GM23338 (cell line): ENCODE results near the gene CXorf49. TPM values are rescaled to one million over a fixed set of nuclear protein-coding genes. Genes with fewer than 3 reads are reported as not detected.
"Not testable (repeated sequence)": the region's sequence is repeated elsewhere in the genome, so short reads cannot be mapped to it uniquely, and the experiment has no call there.

Source experiments
- ATAC-seq: fragments of 200-7000 bp; cut with Tn5 transposase; 3 replicates; pipeline ENCODE4 v1.9.1; 2020
- DNase-seq: peaks from one replicate; pipeline ENCODE4 v3.0.0-alpha.2; 2015; ENCODE audit warnings: low spot score
- H2AFZ ChIP-seq: fragments of 200-600 bp; sonication (generic); 2 replicates; pipeline ENCODE4 v1.8.0; 2016; ENCODE audit warnings: antibody characterized with exemption, mild to moderate bottlenecking, moderate library complexity
- H3F3A ChIP-seq: fragments of 200-600 bp; sonication (generic); replicated peaks from 2 replicates; pipeline ENCODE4 v1.8.0; 2017; ENCODE audit warnings: antibody characterized with exemption, mixed run types, low read depth
- H3K27ac ChIP-seq: fragments of 200-600 bp; sonication (generic); 2 replicates; pipeline ENCODE4 v1.6.1; 2016; ENCODE audit warnings: low read depth
- H3K27me3 ChIP-seq: fragments of 200-600 bp; sonication (generic); 2 replicates; pipeline ENCODE4 v1.8.0; 2016; ENCODE audit warnings: mild to moderate bottlenecking, mixed run types, moderate library complexity; ENCODE audit not compliant: insufficient read depth
- H3K36me3 ChIP-seq: fragments of 200-600 bp; sonication (generic); 2 replicates; pipeline ENCODE4 v1.8.0; 2016; ENCODE audit warnings: mild to moderate bottlenecking; ENCODE audit not compliant: insufficient read depth
- H3K4me1 ChIP-seq: fragments of 200-600 bp; sonication (generic); 2 replicates; pipeline ENCODE4 v1.8.0; 2016; ENCODE audit warnings: mild to moderate bottlenecking, moderate library complexity; ENCODE audit not compliant: insufficient read depth
- H3K4me2 ChIP-seq: fragments of 200-600 bp; sonication (generic); 2 replicates; pipeline ENCODE4 v1.7.1; 2017; ENCODE audit warnings: mixed run types
- H3K4me3 ChIP-seq: fragments of 200-600 bp; sonication (generic); 2 replicates; pipeline ENCODE4 v1.6.1; 2016; ENCODE audit warnings: mixed run types
- H3K79me2 ChIP-seq: fragments of 200-600 bp; sonication (generic); replicated peaks from 2 replicates; pipeline ENCODE4 v1.8.0; 2017; ENCODE audit warnings: mild to moderate bottlenecking; ENCODE audit not compliant: insufficient read depth
- H3K9me2 ChIP-seq: fragments of 200-600 bp; sonication (generic); 2 replicates; pipeline ENCODE4 v1.8.0; 2017; ENCODE audit not compliant: insufficient read depth
- H4K20me1 ChIP-seq: fragments of 200-600 bp; sonication (generic); replicated peaks from 2 replicates; pipeline ENCODE4 v1.8.0; 2017; ENCODE audit warnings: mild to moderate bottlenecking; ENCODE audit not compliant: insufficient read depth
- H3K27ac Mint-ChIP-seq: 2 replicates; pipeline ENCODE4 v1.8.0; 2020; ENCODE audit warnings: inconsistent platforms, mild to moderate bottlenecking, moderate library complexity, mixed read lengths
- H3K27me3 Mint-ChIP-seq: 3 replicates; pipeline ENCODE4 v1.8.0; 2022; ENCODE audit warnings: low read depth, mild to moderate bottlenecking, moderate library complexity, mixed read lengths, inconsistent platforms; ENCODE audit not compliant: insufficient read depth, poor library complexity
- H3K36me3 Mint-ChIP-seq: 3 replicates; pipeline ENCODE4 v1.8.0; 2021; ENCODE audit warnings: low read depth, mild to moderate bottlenecking, inconsistent platforms, moderate library complexity, mixed read lengths
- H3K4me1 Mint-ChIP-seq: 3 replicates; pipeline ENCODE4 v1.8.0; 2020; ENCODE audit warnings: mild to moderate bottlenecking, inconsistent platforms, mixed read lengths
- H3K4me3 Mint-ChIP-seq: 3 replicates; pipeline ENCODE4 v1.8.0; 2021; ENCODE audit warnings: moderate library complexity, mild to moderate bottlenecking, inconsistent platforms, mixed read lengths
- H3K9me3 Mint-ChIP-seq: 3 replicates; pipeline ENCODE4 v1.8.0; 2020; ENCODE audit warnings: moderate library complexity, mild to moderate bottlenecking, inconsistent platforms, mixed read lengths
- CREB1 ChIP-seq: fragments of 250-450 bp; sonication (Bioruptor Pico); IDR thresholded peaks from 2 replicates; pipeline ENCODE4 v1.5.0; 2020; ENCODE audit warnings: low read depth, mild to moderate bottlenecking, moderate library complexity
- REST ChIP-seq: IDR thresholded peaks from one replicate; pipeline ENCODE4 v1.6.1; 2018; ENCODE audit warnings: antibody characterized with exemption; ENCODE audit not compliant: unreplicated experiment
- ZNF114 ChIP-seq: fragments of 250-450 bp; sonication (Bioruptor Pico); IDR thresholded peaks from 2 replicates; pipeline ENCODE4 v1.5.0; 2020; ENCODE audit warnings: mild to moderate bottlenecking, moderate library complexity
- ZNF331 ChIP-seq: fragments of 250-450 bp; sonication (Bioruptor Pico); IDR thresholded peaks from 2 replicates; pipeline ENCODE4 v1.5.0; 2020; ENCODE audit warnings: low read depth, mild to moderate bottlenecking, moderate library complexity
- polyA plus RNA-seq: library from polyadenylated mRNA; unstranded; fragments of >200 nt; fragmentation: Nextera tagmentation; extraction: Ambion mirVana; gene quantifications from 2 replicates; pipeline ENCODE4 v1.2.1, GENCODE V29; 2016
- total RNA-seq: library from RNA; depleted of rRNA; stranded (reverse); fragments of >200 nt; shearing (Covaris generic); gene quantifications from 2 replicates; pipeline ENCODE4 v1.2.3, GENCODE V29; 2014
- TF ChIP-seq, protein P1 (sequence below): IDR thresholded peaks from 2 replicates; pipeline ENCODE4 v1.6.1; 2016; ENCODE audit warnings: antibody characterized with exemption

Gene CXorf49
- total and polyA plus RNA-seq, 2 experiments from 2014 or later: not detected

- not testable (repeated sequence) for H3F3A ChIP-seq, H2AFZ ChIP-seq, H3K36me3 ChIP-seq, H3K9me2 ChIP-seq, H3K79me2 ChIP-seq, H3K27me3 Mint-ChIP-seq, H3K27ac Mint-ChIP-seq, H3K27ac ChIP-seq, DNase-seq, H3K27me3 ChIP-seq, H3K4me2 ChIP-seq, H3K4me1 ChIP-seq, H4K20me1 ChIP-seq, H3K4me3 Mint-ChIP-seq, H3K4me3 ChIP-seq, H3K9me3 Mint-ChIP-seq, H3K4me1 Mint-ChIP-seq, H3K36me3 Mint-ChIP-seq
- ATAC-seq: peak; percentile 36
Measured at GRCh38 chrX:71698299-71699022, 19.6 kb downstream of the CXorf49 start.

- not testable (repeated sequence) for H3K9me2 ChIP-seq, H3K79me2 ChIP-seq, H2AFZ ChIP-seq, H3K27ac Mint-ChIP-seq, DNase-seq, H3F3A ChIP-seq, H3K27me3 Mint-ChIP-seq, H3K36me3 ChIP-seq, H3K4me3 ChIP-seq, H3K4me1 Mint-ChIP-seq, H3K4me1 ChIP-seq, H4K20me1 ChIP-seq, H3K4me3 Mint-ChIP-seq, H3K9me3 Mint-ChIP-seq, H3K27me3 ChIP-seq, H3K4me2 ChIP-seq, H3K27ac ChIP-seq, H3K36me3 Mint-ChIP-seq
- ATAC-seq: peak; percentile 26
Measured at GRCh38 chrX:71697466-71698298, 20.4 kb downstream of the CXorf49 start.

DNA sequence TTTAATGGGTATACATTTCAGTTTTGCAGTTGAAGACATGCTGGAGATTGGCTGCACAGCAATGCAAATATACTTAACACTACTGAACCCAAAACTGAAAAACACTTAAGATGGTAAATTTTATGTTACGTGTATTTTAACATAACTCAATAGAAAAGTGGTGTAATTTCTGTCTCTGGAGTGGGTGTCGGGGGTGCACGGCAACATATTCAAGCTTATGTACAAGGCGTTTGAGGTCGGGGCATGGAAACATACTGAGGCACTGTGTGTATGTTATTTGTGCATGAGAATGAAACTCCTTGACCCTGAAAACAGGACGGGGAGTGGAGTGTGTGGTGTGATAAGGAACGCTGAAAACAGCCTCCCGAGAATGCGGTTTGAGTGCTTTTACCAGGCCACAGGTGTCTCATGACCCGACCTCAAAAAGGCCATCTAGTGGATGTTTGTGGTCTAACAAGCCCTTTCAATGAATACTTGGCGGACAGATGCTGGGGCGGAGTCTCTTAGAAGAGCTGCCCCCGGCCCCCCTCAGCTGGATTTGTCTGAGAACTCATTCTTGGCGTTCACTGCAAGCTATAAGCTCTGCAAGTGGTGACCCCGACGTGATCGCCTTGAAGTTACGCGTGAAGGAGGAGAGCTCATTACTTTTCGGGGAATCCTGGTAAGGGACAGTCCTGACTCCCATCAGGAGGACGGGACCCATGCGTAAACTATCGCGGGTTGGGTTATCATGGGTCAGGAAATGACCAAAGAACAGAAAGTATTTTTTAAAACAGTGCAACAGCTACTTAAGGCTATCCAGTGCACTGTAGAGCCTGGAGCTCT lies 21.2 kb downstream of the CXorf49 start:
- not testable (repeated sequence) for H3K4me1 ChIP-seq, H3K4me1 Mint-ChIP-seq, H4K20me1 ChIP-seq, H3K27ac Mint-ChIP-seq, H2AFZ ChIP-seq, H3F3A ChIP-seq, H3K4me3 Mint-ChIP-seq, H3K4me3 ChIP-seq, H3K36me3 Mint-ChIP-seq, H3K27me3 Mint-ChIP-seq, H3K36me3 ChIP-seq, H3K4me2 ChIP-seq, H3K9me3 Mint-ChIP-seq, DNase-seq, H3K27me3 ChIP-seq, H3K79me2 ChIP-seq, H3K27ac ChIP-seq, H3K9me2 ChIP-seq
- peak; percentile 85 for ATAC-seq

DNA sequence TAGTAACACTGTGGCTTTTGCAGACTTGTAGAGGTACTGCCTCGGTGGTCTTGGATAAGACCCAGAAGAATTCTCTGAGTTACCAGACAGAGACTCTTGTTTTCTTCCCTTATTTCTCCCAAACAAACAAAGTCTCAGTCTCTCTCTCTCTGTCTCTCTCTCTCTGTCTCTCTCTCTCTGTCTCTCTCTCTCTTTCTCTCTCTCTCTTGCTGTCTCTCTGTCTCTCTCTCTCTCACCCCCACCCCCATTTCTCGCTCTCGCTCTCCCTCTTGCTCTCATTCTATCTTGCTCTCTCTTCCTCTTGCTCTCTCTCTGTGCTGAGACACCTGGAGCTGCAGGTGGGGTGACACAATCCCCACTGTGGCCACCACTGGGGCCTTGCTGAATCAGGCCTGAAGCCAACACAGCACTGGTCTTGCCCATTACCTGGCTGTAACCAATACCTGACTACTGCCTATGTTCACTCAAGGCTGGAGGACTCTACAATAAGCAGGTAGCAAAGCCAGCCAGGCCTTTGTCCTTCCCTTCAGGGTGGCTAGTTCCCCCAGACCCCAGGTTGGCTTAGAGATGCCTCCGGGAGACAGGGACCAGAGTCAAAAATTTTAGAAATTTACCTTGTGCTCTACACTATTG lies 38.4 kb downstream of the CXorf49 start:
- ATAC-seq (no peak), DNase-seq (no peak)
- Mint-ChIP-seq H3K27ac (no peak overlapping the region), H3K36me3 (no peaks in the 10 kb centered on the region), H3K27me3 (peaks cover 2% of the 10 kb centered on the region), H3K4me1 (no peaks in the 10 kb centered on the region), H3K9me3 (peaks cover 11% of the 10 kb centered on the region), H3K4me3 (no peak overlapping the region)
- no peaks in the 10 kb centered on the region for H3K4me1 ChIP-seq
- H3K4me3 ChIP-seq: no peak overlapping the region
- H3K36me3 ChIP-seq: no peaks in the 10 kb centered on the region
- H4K20me1 ChIP-seq: no peaks in the 10 kb centered on the region
- no peaks in the 10 kb centered on the region for H3F3A ChIP-seq
- no peaks in the 10 kb centered on the region for H3K79me2 ChIP-seq
- no peak overlapping the region for H2AFZ ChIP-seq
- H3K27ac ChIP-seq: no peak overlapping the region
- no peaks in the 10 kb centered on the region for H3K9me2 ChIP-seq
- H3K27me3 ChIP-seq: no peaks in the 10 kb centered on the region
- no peak overlapping the region for H3K4me2 ChIP-seq
- TF ChIP-seq REST: no peak
- no peak for TF ChIP-seq ZNF331 (CRISPR knock-in tag)
- no peak for TF ChIP-seq CREB1 (CRISPR knock-in tag)
- no peak for TF ChIP-seq ZNF114 (CRISPR knock-in tag)
- TF ChIP-seq, protein P1, sequence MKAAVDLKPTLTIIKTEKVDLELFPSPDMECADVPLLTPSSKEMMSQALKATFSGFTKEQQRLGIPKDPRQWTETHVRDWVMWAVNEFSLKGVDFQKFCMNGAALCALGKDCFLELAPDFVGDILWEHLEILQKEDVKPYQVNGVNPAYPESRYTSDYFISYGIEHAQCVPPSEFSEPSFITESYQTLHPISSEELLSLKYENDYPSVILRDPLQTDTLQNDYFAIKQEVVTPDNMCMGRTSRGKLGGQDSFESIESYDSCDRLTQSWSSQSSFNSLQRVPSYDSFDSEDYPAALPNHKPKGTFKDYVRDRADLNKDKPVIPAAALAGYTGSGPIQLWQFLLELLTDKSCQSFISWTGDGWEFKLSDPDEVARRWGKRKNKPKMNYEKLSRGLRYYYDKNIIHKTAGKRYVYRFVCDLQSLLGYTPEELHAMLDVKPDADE: no peak
